B cell (primary cell): ENCODE measurements around the gene FAM72B. TPM values are rescaled to one million over a fixed set of nuclear protein-coding genes. Genes with fewer than 3 reads are reported as not detected.
"Not testable (repeated sequence)": the region's sequence is repeated elsewhere in the genome, so short reads cannot be mapped to it uniquely, and the experiment has no call there.

ENCODE experiments used
- ATAC-seq: fragments of 200-7000 bp; cut with Tn5 transposase; one replicate; pipeline ENCODE4 v1.10.0; 2021; ENCODE audit warnings: low read depth, mild to moderate bottlenecking, moderate number of reproducible peaks, moderate library complexity
- CTCF ChIA-PET: fragments of 350-600 bp; sonication (Branson Sonifier 250); formaldehyde crosslinking; loops from one replicate; lab custom pipeline; 2021; ENCODE audit warnings: antibody characterized with exemption, inconsistent platforms; lab: Charles Lee
- POLR2A ChIA-PET: fragments of 350-600 bp; sonication (Branson Sonifier 250); formaldehyde crosslinking; loops from one replicate; lab custom pipeline; 2021; ENCODE audit warnings: antibody characterized with exemption; lab: Charles Lee
- DNase-seq: peaks from one replicate; pipeline ENCODE4 v3.0.0; 2013
- H2AFZ ChIP-seq: 2 replicates; pipeline ENCODE4 v1.6.1; 2012; ENCODE audit warnings: mild to moderate bottlenecking, low read depth, low read length; ENCODE audit not compliant: insufficient read depth, poor library complexity, severe bottlenecking
- H3K27ac ChIP-seq, 2 donors: 1 replicate in 1 of 2; 2 replicates in 1 of 2; pipeline ENCODE4 v1.5.1; 2012 to 2013; ENCODE audit warnings: low read length in 2 of 2, mild to moderate bottlenecking in 2 of 2, moderate library complexity in 1 of 2
- H3K27me3 ChIP-seq, 4 experiments: fragments of 200-600 bp in 1 of 4; sonication (generic) in 1 of 4; replicated peaks in 1 of 4; 1 replicate in 2 of 4; 2 replicates in 2 of 4; pipeline versions ENCODE4 v1.6.1 to v1.7.0; 2013 to 2016; ENCODE audit warnings: low read length in 3 of 4, mild to moderate bottlenecking in 2 of 4, mixed read lengths in 1 of 4, moderate library complexity in 1 of 4; ENCODE audit not compliant: insufficient read depth in 4 of 4, control insufficient read depth in 3 of 4; ENCODE audit errors: control extremely low read depth in 1 of 4
- H3K36me3 ChIP-seq, 2 experiments: replicated peaks in 1 of 2; 1 replicate in 1 of 2; 2 replicates in 1 of 2; pipeline versions ENCODE4 v1.6.1 to v1.7.1; 2013; ENCODE audit warnings: low read length in 1 of 2; ENCODE audit not compliant: insufficient read depth in 2 of 2, control insufficient read depth in 1 of 2; ENCODE audit errors: control extremely low read depth in 1 of 2, extremely low read depth in 1 of 2
- H3K4me1 ChIP-seq, 2 donors: fragments of 200-600 bp in 1 of 2; sonication (generic) in 1 of 2; 1 replicate in 1 of 2; 2 replicates in 1 of 2; pipeline versions ENCODE4 v1.5.1 to v1.6.1; 2013 to 2017; ENCODE audit warnings: low read length in 2 of 2; ENCODE audit not compliant: control insufficient read depth in 2 of 2, insufficient read depth in 2 of 2
- H3K4me2 ChIP-seq: replicated peaks from 2 replicates; pipeline ENCODE3; 2012; ENCODE audit warnings: mild to moderate bottlenecking, low read depth, low read length; ENCODE audit not compliant: poor library complexity, severe bottlenecking
- H3K4me3 ChIP-seq, 5 experiments: fragments of 200-600 bp in 1 of 5; sonication (generic) in 1 of 5; 1 replicate in 3 of 5; 2 replicates in 2 of 5; pipeline versions ENCODE4 v1.5.1 to v1.7.0; 2011 to 2016; ENCODE audit warnings: low read length in 4 of 5, mild to moderate bottlenecking in 4 of 5, low read depth in 2 of 5, control low read depth in 1 of 5, moderate library complexity in 1 of 5; ENCODE audit not compliant: insufficient read depth in 1 of 5; ENCODE audit errors: control extremely low read depth in 1 of 5, extremely low read depth in 1 of 5
- H3K79me2 ChIP-seq: fragments of 200-600 bp; sonication (generic); one replicate; pipeline ENCODE4 v1.6.0; 2016; ENCODE audit warnings: low read length; ENCODE audit not compliant: control insufficient read depth, insufficient read depth
- H3K9ac ChIP-seq: fragments of 200-600 bp; sonication (generic); 2 replicates; pipeline ENCODE4 v1.6.1; 2017; ENCODE audit warnings: mild to moderate bottlenecking, low read length, moderate library complexity
- H3K9me3 ChIP-seq, 3 donors: one replicate each; pipeline versions ENCODE4 v1.6.1 to v1.7.1; 2013; ENCODE audit warnings: low read length in 2 of 3; ENCODE audit not compliant: control insufficient read depth in 2 of 3, insufficient read depth in 1 of 3; ENCODE audit errors: control extremely low read depth in 1 of 3
- H4K20me1 ChIP-seq: 2 replicates; pipeline ENCODE4 v1.6.0; 2012; ENCODE audit warnings: mild to moderate bottlenecking, low read length; ENCODE audit not compliant: insufficient read depth, control insufficient read depth, poor library complexity, severe bottlenecking
- H3K27ac Mint-ChIP-seq: one replicate; pipeline ENCODE4 v1.8.0; 2021; ENCODE audit warnings: mixed read lengths
- H3K27me3 Mint-ChIP-seq: one replicate; pipeline ENCODE4 v1.8.0; 2021; ENCODE audit warnings: mixed read lengths
- H3K4me1 Mint-ChIP-seq: one replicate; pipeline ENCODE4 v1.8.0; 2021; ENCODE audit warnings: mixed read lengths
- H3K4me3 Mint-ChIP-seq: one replicate; pipeline ENCODE4 v1.8.0; 2021; ENCODE audit warnings: mixed read lengths
- H3K9me3 Mint-ChIP-seq: one replicate; pipeline ENCODE4 v1.8.0; 2022; ENCODE audit warnings: mixed read lengths; ENCODE audit not compliant: insufficient read depth
- WGBS: methylation state at CpG from one replicate; pipeline ENCODE4 v1.1.5; 2013; ENCODE audit warnings: missing lambda C conversion rate; ENCODE audit not compliant: insufficient coverage; 5-methylcytosine and 5-hydroxymethylcytosine counted together
- intact Hi-C: fragments of 100-400 bp; cut with micrococcal nuclease; formaldehyde crosslinking; loops from one replicate; pipeline ENCODE4 v1.10.0; 2022
- polyA plus RNA-seq: library from polyadenylated mRNA; depleted of rRNA; stranded (reverse); fragments of >200 nt; gene quantifications from 2 replicates; pipeline ENCODE4 v1.2.3, GENCODE V29; 2012
- total RNA-seq, 2 donors: library from RNA; stranded (reverse); fragments of 120-200 nt in 1 of 2; gene quantifications; 1 replicate in 1 of 2; 2 replicates in 1 of 2; pipeline versions ENCODE4 v1.2.3 to v1.2.4, GENCODE V29; 2013 to 2022

The FAM72B gene
- total and polyA plus RNA-seq, 2 donors (not counting 1 experiment from before 2014, with no cell fraction given): 0.45 to 0.62 TPM

- H3K36me3 ChIP-seq, H3K9ac ChIP-seq, H2AFZ ChIP-seq, CTCF ChIA-PET, H4K20me1 ChIP-seq, H3K4me1 ChIP-seq, POLR2A ChIA-PET, H3K27ac Mint-ChIP-seq, DNase-seq, H3K4me3 Mint-ChIP-seq, H3K4me1 Mint-ChIP-seq, H3K27me3 ChIP-seq, H3K4me2 ChIP-seq, H3K9me3 ChIP-seq, ATAC-seq, intact Hi-C loops, H3K27me3 Mint-ChIP-seq, H3K27ac ChIP-seq, H3K4me3 ChIP-seq, H3K79me2 ChIP-seq, H3K9me3 Mint-ChIP-seq: not testable (repeated sequence)
- WGBS: no CpG with 5 or more reads among the region's 1 CpG
These were observed 16.1 kb upstream of the FAM72B start for GRCh38 chr1:121200232-121200631.

GRCh38 chr1:121199763-121200162, 15.6 kb upstream of the FAM72B start:
- H3K36me3 ChIP-seq, H3K9ac ChIP-seq, H3K27ac Mint-ChIP-seq, H2AFZ ChIP-seq, H3K27me3 ChIP-seq, ATAC-seq, H3K79me2 ChIP-seq, H3K4me2 ChIP-seq, H3K4me3 ChIP-seq, POLR2A ChIA-PET, H4K20me1 ChIP-seq, H3K9me3 ChIP-seq, intact Hi-C loops, H3K27ac ChIP-seq, H3K27me3 Mint-ChIP-seq, H3K9me3 Mint-ChIP-seq, DNase-seq, H3K4me1 Mint-ChIP-seq, CTCF ChIA-PET, H3K4me1 ChIP-seq, H3K4me3 Mint-ChIP-seq: not testable (repeated sequence)
- WGBS: no CpG with 5 or more reads among the region's 3 CpGs

DNA sequence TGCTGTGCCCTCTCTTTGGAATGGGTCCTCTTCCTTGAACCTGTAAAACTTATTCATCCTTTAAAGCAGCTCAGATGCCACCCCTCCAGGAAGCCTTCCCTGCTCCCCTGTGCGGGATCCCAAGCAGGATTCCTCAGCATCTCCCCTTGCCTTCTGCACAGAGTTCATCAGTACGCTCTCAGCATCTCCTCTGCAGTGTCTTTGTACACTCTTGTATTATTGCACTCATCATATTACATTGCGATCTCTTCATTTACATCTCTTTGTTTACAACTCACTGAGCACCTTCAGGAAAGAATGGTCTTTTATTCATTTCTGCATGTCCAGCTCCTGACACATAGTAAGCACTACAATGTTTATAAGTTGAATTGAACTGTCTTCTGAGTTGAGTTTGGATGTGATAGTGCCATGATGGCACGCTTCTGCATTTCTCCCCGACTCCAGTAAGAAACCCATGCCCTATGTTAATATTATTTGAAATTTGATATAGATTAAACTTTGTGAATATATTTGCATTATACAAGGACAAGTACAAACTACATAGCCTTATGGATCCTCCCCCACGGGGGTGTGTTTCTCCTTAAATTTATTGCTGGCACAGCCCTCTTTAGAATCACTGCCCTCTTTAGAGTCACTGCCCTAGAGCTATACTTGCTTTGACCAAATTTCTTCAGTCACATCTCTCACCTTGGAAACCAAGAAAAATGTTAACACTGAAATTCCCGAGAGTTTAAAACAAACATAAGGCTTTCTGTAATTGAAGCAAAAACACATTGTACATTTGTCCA, 13.1 kb upstream of the FAM72B start:
- H3K4me3 Mint-ChIP-seq, H3K9me3 Mint-ChIP-seq: not testable (repeated sequence)

GRCh38 chr1:121192512-121192911, 8.4 kb upstream of the FAM72B start:
- H3K9ac ChIP-seq, H3K4me1 ChIP-seq, H3K4me1 Mint-ChIP-seq, H3K79me2 ChIP-seq, POLR2A ChIA-PET, H3K27me3 ChIP-seq, H4K20me1 ChIP-seq, H3K27ac ChIP-seq, H3K9me3 Mint-ChIP-seq, H3K27me3 Mint-ChIP-seq, H2AFZ ChIP-seq, H3K9me3 ChIP-seq, H3K36me3 ChIP-seq, CTCF ChIA-PET, H3K4me3 Mint-ChIP-seq, intact Hi-C loops, H3K27ac Mint-ChIP-seq, H3K4me2 ChIP-seq, DNase-seq, ATAC-seq, H3K4me3 ChIP-seq: not testable (repeated sequence)
- WGBS: no CpG with 5 or more reads among the region's 2 CpGs

More for the DNA sequence above, 13.1 kb upstream of the FAM72B start:
- H3K36me3 ChIP-seq, H3K4me3 ChIP-seq, H3K27me3 ChIP-seq, H3K4me1 Mint-ChIP-seq, H3K4me1 ChIP-seq, DNase-seq, CTCF ChIA-PET, H3K9ac ChIP-seq, H3K27ac Mint-ChIP-seq, H3K9me3 ChIP-seq, H2AFZ ChIP-seq, H4K20me1 ChIP-seq, H3K79me2 ChIP-seq, POLR2A ChIA-PET, H3K27ac ChIP-seq, H3K4me2 ChIP-seq, H3K27me3 Mint-ChIP-seq, ATAC-seq, intact Hi-C loops: not testable (repeated sequence)
- no CpG with 5 or more reads among the region's 7 CpGs for WGBS
